Suprapubic skin (tissue), 3 donors: ENCODE data around the gene SULT1C3.

Experiments used
- CTCF ChIP-seq, 2 donors: fragments of 200-600 bp in 1 of 2; fragments of 450-650 bp in 1 of 2; sonication (generic) in 1 of 2; IDR thresholded peaks; one replicate each; pipeline ENCODE4 v1.5.1; 2016 to 2019; ENCODE audit warnings: antibody characterized with exemption in 2 of 2, mild to moderate bottlenecking in 1 of 2, moderate library complexity in 1 of 2
- POLR2AphosphoS5 ChIP-seq, 3 donors: sonication (generic); formaldehyde crosslinking; IDR thresholded peaks; one replicate each; pipeline ENCODE4 v1.6.1; 2017; ENCODE audit warnings: antibody characterized with exemption in 3 of 3

- TF ChIP-seq CTCF (IDR thresholded peaks at IDR 0.05) (no peak), POLR2AphosphoS5 (IDR thresholded peaks at IDR 0.05) (no peak)
Measured at GRCh38 chr2:108236676-108237335, 3.0 kb upstream of the SULT1C3 start.
